ENCODE measurements around the gene SH3GL2. TPM values are rescaled to one million over a fixed set of nuclear protein-coding genes. Genes with fewer than 3 reads are reported as not detected.

Gene SH3GL2
- total RNA-seq, 1 donor from 2014 or later, result 0.07 TPM

DNA sequence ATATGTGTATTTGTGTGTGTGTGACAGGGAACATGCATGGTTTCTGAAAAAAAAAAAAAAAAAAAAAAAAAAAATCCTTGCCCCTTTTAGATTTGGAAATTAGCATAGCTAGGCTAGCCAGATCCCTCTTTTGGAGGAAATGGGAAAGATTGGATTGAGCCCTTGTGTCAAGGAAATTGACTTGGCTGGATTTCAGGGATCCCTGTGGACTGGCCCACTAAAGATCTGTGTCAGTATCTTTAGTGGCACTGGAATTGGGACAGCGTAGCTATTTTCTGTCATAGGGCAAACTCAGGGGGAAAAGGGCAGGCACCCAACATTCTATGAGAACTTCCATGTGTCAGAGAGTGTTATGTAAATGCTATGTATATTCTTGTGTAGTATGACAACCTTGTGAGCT lies 35.4 kb downstream of the SH3GL2 start:
- DNase-seq (ENCODE audit: low spot score), result no peak
- Mint-ChIP-seq H3K27ac (ENCODE audit: unreplicated experiment) (no peak overlapping the region), H3K36me3 (ENCODE audit: low read depth) (no peaks in the 10 kb centered on the region), H3K27me3 (ENCODE audit: low read depth) (peaks cover 38% of the 10 kb centered on the region), H3K4me3 (ENCODE audit: unreplicated experiment) (no peak overlapping the region), H3K4me1 (ENCODE audit: low read depth) (no peaks in the 10 kb centered on the region), H3K9me3 (ENCODE audit: low read depth) (no peaks in the 10 kb centered on the region)
- TF ChIP-seq, protein P1, sequence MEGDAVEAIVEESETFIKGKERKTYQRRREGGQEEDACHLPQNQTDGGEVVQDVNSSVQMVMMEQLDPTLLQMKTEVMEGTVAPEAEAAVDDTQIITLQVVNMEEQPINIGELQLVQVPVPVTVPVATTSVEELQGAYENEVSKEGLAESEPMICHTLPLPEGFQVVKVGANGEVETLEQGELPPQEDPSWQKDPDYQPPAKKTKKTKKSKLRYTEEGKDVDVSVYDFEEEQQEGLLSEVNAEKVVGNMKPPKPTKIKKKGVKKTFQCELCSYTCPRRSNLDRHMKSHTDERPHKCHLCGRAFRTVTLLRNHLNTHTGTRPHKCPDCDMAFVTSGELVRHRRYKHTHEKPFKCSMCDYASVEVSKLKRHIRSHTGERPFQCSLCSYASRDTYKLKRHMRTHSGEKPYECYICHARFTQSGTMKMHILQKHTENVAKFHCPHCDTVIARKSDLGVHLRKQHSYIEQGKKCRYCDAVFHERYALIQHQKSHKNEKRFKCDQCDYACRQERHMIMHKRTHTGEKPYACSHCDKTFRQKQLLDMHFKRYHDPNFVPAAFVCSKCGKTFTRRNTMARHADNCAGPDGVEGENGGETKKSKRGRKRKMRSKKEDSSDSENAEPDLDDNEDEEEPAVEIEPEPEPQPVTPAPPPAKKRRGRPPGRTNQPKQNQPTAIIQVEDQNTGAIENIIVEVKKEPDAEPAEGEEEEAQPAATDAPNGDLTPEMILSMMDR (IDR thresholded peaks at IDR 0.05), result no peak

GRCh38 chr9:17614903-17615302 lies 36.0 kb downstream of the SH3GL2 start:
- H3K4me1 Mint-ChIP-seq (ENCODE audit: low read depth), result no peaks in the 10 kb centered on the region
- no peaks in the 10 kb centered on the region for H3K36me3 Mint-ChIP-seq (ENCODE audit: low read depth)
- peaks cover 32% of the 10 kb centered on the region for H3K27me3 Mint-ChIP-seq (ENCODE audit: low read depth)
- DNase-seq (ENCODE audit: low spot score), result no peak
- no peak overlapping the region for H3K4me3 Mint-ChIP-seq (ENCODE audit: unreplicated experiment)
- H3K9me3 Mint-ChIP-seq (ENCODE audit: low read depth), result no peaks in the 10 kb centered on the region
- TF ChIP-seq, protein P1 (IDR thresholded peaks at IDR 0.05), result no peak
- H3K27ac Mint-ChIP-seq (ENCODE audit: unreplicated experiment), result no peak overlapping the region

- no peak overlapping the region for H3K27ac Mint-ChIP-seq (ENCODE audit: unreplicated experiment)
- DNase-seq (ENCODE audit: low spot score), result no peak
- peaks cover 21% of the 10 kb centered on the region for H3K27me3 Mint-ChIP-seq (ENCODE audit: low read depth)
- no peaks in the 10 kb centered on the region for H3K9me3 Mint-ChIP-seq (ENCODE audit: low read depth)
- TF ChIP-seq, protein P1 (IDR thresholded peaks at IDR 0.05), result no peak
- no peak overlapping the region for H3K4me3 Mint-ChIP-seq (ENCODE audit: unreplicated experiment)
- no peaks in the 10 kb centered on the region for H3K36me3 Mint-ChIP-seq (ENCODE audit: low read depth)
- no peaks in the 10 kb centered on the region for H3K4me1 Mint-ChIP-seq (ENCODE audit: low read depth)
Measured at GRCh38 chr9:17622141-17622540, 43.3 kb downstream of the SH3GL2 start.

DNA sequence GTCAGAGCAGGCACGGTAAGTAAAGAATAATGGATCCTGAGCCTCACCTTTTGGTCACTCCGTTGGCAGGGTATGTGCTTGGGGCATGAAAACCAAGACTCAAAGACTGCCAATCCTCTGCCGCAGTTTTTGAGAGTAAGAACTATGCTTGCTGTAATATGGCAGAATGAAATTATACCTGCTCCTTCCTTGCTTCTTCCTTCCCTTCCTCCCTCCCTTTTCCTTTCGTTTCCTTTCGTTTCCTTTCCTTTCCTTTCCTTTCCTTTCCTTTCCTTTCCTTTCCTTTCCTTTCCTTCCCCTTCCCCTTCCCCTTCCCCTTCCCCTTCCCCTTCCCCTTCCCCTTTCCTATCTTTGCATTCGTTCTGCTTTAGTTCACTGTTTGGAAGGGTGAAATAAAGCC lies 43.9 kb downstream of the SH3GL2 start:
- no peaks in the 10 kb centered on the region for H3K9me3 Mint-ChIP-seq (ENCODE audit: low read depth)
- H3K27me3 Mint-ChIP-seq (ENCODE audit: low read depth), result peaks cover 21% of the 10 kb centered on the region
- TF ChIP-seq, protein P1 (IDR thresholded peaks at IDR 0.05), result no peak
- H3K27ac Mint-ChIP-seq (ENCODE audit: unreplicated experiment), result no peak overlapping the region
- H3K36me3 Mint-ChIP-seq (ENCODE audit: low read depth), result no peaks in the 10 kb centered on the region
- H3K4me3 Mint-ChIP-seq (ENCODE audit: unreplicated experiment), result no peak overlapping the region
- DNase-seq (ENCODE audit: low spot score), result no peak
- no peaks in the 10 kb centered on the region for H3K4me1 Mint-ChIP-seq (ENCODE audit: low read depth)

- Mint-ChIP-seq H3K9me3 (ENCODE audit: low read depth) (no peaks in the 10 kb centered on the region), H3K36me3 (ENCODE audit: low read depth) (no peaks in the 10 kb centered on the region), H3K27me3 (ENCODE audit: low read depth) (peaks cover 16% of the 10 kb centered on the region), H3K4me3 (ENCODE audit: unreplicated experiment) (no peak overlapping the region), H3K4me1 (ENCODE audit: low read depth) (no peaks in the 10 kb centered on the region), H3K27ac (ENCODE audit: unreplicated experiment) (no peak overlapping the region)
- TF ChIP-seq, protein P1 (IDR thresholded peaks at IDR 0.05), result no peak
- DNase-seq (ENCODE audit: low spot score), result no peak
Measured at GRCh38 chr9:17623965-17624364, 45.1 kb downstream of the SH3GL2 start.
